Common myeloid progenitor, CD34-positive (primary cell): ENCODE results near the gene FAM76B.
A peak's percentile ranks its signal among the peaks of the same experiment; 100 is the strongest.

Source experiments
- CTCF ChIA-PET: fragments of 350-600 bp; sonication (Branson Sonifier 250); formaldehyde crosslinking; loops from one replicate; lab custom pipeline; 2021; ENCODE audit warnings: antibody characterized with exemption; lab: Charles Lee
- POLR2A ChIA-PET: fragments of 350-600 bp; sonication (Branson Sonifier 250); formaldehyde crosslinking; loops from one replicate; lab custom pipeline; 2021; ENCODE audit warnings: antibody characterized with exemption; lab: Charles Lee
- DNase-seq, 3 donors: peaks; one replicate each; pipeline versions ENCODE4 v3.0.0 to v3.0.0-alpha.2; 2013
- H3K27ac ChIP-seq, 2 experiments: 1 replicate in 1 of 2; 2 replicates in 1 of 2; pipeline ENCODE4 v1.7.0; 2013; ENCODE audit warnings: inconsistent platforms in 2 of 2, low read length in 2 of 2, mild to moderate bottlenecking in 2 of 2, low read depth in 1 of 2, moderate library complexity in 1 of 2; ENCODE audit not compliant: severe bottlenecking in 2 of 2, insufficient read depth in 1 of 2, poor library complexity in 1 of 2
- H3K27me3 ChIP-seq, 5 experiments: replicated peaks in 2 of 5; 1 replicate in 3 of 5; 2 replicates in 2 of 5; pipeline versions ENCODE4 v1.6.1 to v1.7.0; 2013; ENCODE audit warnings: low read length in 4 of 5, mild to moderate bottlenecking in 2 of 5, moderate library complexity in 2 of 5, inconsistent platforms in 1 of 5; ENCODE audit not compliant: insufficient read depth in 5 of 5, control insufficient read depth in 4 of 5
- H3K36me3 ChIP-seq, 4 experiments: 1 replicate in 2 of 4; 2 replicates in 2 of 4; pipeline versions ENCODE4 v1.6.1 to v1.7.0; 2013; ENCODE audit warnings: low read length in 3 of 4, control low read depth in 1 of 4, mild to moderate bottlenecking in 1 of 4; ENCODE audit not compliant: control insufficient read depth in 4 of 4, insufficient read depth in 4 of 4
- H3K4me1 ChIP-seq, 4 experiments: 1 replicate in 3 of 4; 2 replicates in 1 of 4; pipeline versions ENCODE4 v1.6.1 to v1.7.1; 2013; ENCODE audit warnings: low read length in 3 of 4, mild to moderate bottlenecking in 3 of 4, control low read depth in 1 of 4, inconsistent platforms in 1 of 4, moderate library complexity in 1 of 4; ENCODE audit not compliant: control insufficient read depth in 4 of 4, insufficient read depth in 4 of 4; ENCODE audit errors: control extremely low read depth in 1 of 4
- H3K4me3 ChIP-seq, 7 experiments: 1 replicate in 4 of 7; 2 replicates in 3 of 7; pipeline versions ENCODE4 v1.5.1 to v1.7.0; 2013; ENCODE audit warnings: mild to moderate bottlenecking in 7 of 7, low read length in 6 of 7, moderate library complexity in 6 of 7, inconsistent platforms in 2 of 7, low read depth in 2 of 7, control low read depth in 1 of 7; ENCODE audit not compliant: insufficient read depth in 4 of 7, control insufficient read depth in 1 of 7; ENCODE audit errors: extremely low read depth in 1 of 7
- H3K9me3 ChIP-seq, 5 experiments: 1 replicate in 4 of 5; 2 replicates in 1 of 5; pipeline versions ENCODE4 v1.6.1 to v1.7.1; 2013; ENCODE audit warnings: low read length in 4 of 5, mild to moderate bottlenecking in 2 of 5, inconsistent platforms in 1 of 5, low read depth in 1 of 5, moderate library complexity in 1 of 5; ENCODE audit not compliant: control insufficient read depth in 4 of 5, insufficient read depth in 2 of 5; ENCODE audit errors: control extremely low read depth in 1 of 5
- WGBS: methylation state at CpG from one replicate; pipeline ENCODE4 v1.1.5; 2013; ENCODE audit not compliant: insufficient coverage; 5-methylcytosine and 5-hydroxymethylcytosine counted together

FAM76B gene

GRCh38 chr11:95788921-95789505 lies 569 bp downstream of the FAM76B start:
- POLR2A ChIA-PET, result interaction anchor here (0.8 to 1.7 kb wide), 5 partner anchors 15 to 862 kb away, joined by 4 to 5 read pairs (median 4); no protein-coding TSS in a partner anchor
- Histone ChIP-seq H3K27ac (peak overlapping the region; percentile 99 to 100), H3K9me3 (no peaks in the 10 kb centered on the region), H3K4me1 (peaks cover 15 to 30% (median 22%) of the 10 kb centered on the region in 4 experiments), H3K36me3 (peaks cover 3 to 27% (median 12%) of the 10 kb centered on the region in 4 experiments), H3K4me3 (peak overlapping the region; percentile 80 to 98 (median 93)), H3K27me3 (no peaks in the 10 kb centered on the region)
- CTCF ChIA-PET, result interaction anchor here (0.6 to 3.4 kb wide), 12 partner anchors 11 to 642 kb away, joined by 3 to 21 read pairs (median 3); no protein-coding TSS in a partner anchor
- DNase-seq, result peak; percentile 62 to 77 (median 70)
- WGBS, result under 1% methylated on average over 31 of the region's 34 CpGs

GRCh38 chr11:95780544-95780943 lies 9.0 kb downstream of the FAM76B start:
- no peak for DNase-seq
- POLR2A ChIA-PET, result no interaction called here
- H3K4me1 ChIP-seq, result no peaks in the 10 kb centered on the region
- H3K27me3 ChIP-seq, result no peaks in the 10 kb centered on the region
- H3K9me3 ChIP-seq, result no peaks in the 10 kb centered on the region
- WGBS, result no CpG with 5 or more reads among the region's 2 CpGs
- no peak overlapping the region for H3K4me3 ChIP-seq
- H3K27ac ChIP-seq, result no peak overlapping the region
- peaks cover 26 to 89% (median 63%) of the 10 kb centered on the region in 4 experiments for H3K36me3 ChIP-seq
- CTCF ChIA-PET, result interaction anchor here (0.8 to 1.1 kb wide), 3 partner anchors 12 to 628 kb away, joined by 3 read pairs; no protein-coding TSS in a partner anchor

GRCh38 chr11:95778699-95779098 lies 10.9 kb downstream of the FAM76B start:
- Histone ChIP-seq H3K36me3 (peaks cover 31 to 93% (median 65%) of the 10 kb centered on the region in 4 experiments), H3K4me1 (no peaks in the 10 kb centered on the region), H3K9me3 (no peaks in the 10 kb centered on the region), H3K4me3 (no peak overlapping the region), H3K27me3 (no peaks in the 10 kb centered on the region), H3K27ac (no peak overlapping the region)
- ChIA-PET POLR2A (no interaction called here), CTCF (interaction anchor here (0.9 to 2.2 kb wide), 4 partner anchors 10 to 627 kb away, joined by 3 to 6 read pairs (median 5); no protein-coding TSS in a partner anchor)
- DNase-seq, result no peak
- 100% methylated on average over 1 of the region's 3 CpGs for WGBS

- Histone ChIP-seq H3K27ac (no peak overlapping the region), H3K36me3 (peaks cover 32 to 87% (median 59%) of the 10 kb centered on the region in 4 experiments), H3K27me3 (no peaks in the 10 kb centered on the region), H3K9me3 (no peaks in the 10 kb centered on the region), H3K4me1 (no peaks in the 10 kb centered on the region), H3K4me3 (no peak overlapping the region)
- ChIA-PET POLR2A (no interaction called here), CTCF (interaction anchor here (1.7 to 2.2 kb wide), 2 partner anchors 11 to 622 kb away, joined by 5 to 8 read pairs; no protein-coding TSS in a partner anchor)
- DNase-seq, result no peak
Observed at GRCh38 chr11:95776859-95777258, 12.7 kb downstream of the FAM76B start.

GRCh38 chr11:95768521-95768920 lies 21.1 kb downstream of the FAM76B start:
- peaks cover 0 to 11% (median 3%) of the 10 kb centered on the region in 4 experiments for H3K4me1 ChIP-seq
- H3K27ac ChIP-seq, result no peak overlapping the region
- POLR2A ChIA-PET, result no interaction called here
- H3K4me3 ChIP-seq, result no peak overlapping the region
- peaks cover 7 to 28% (median 18%) of the 10 kb centered on the region in 4 experiments for H3K36me3 ChIP-seq
- H3K9me3 ChIP-seq, result no peaks in the 10 kb centered on the region
- DNase-seq, result no peak
- no peaks in the 10 kb centered on the region for H3K27me3 ChIP-seq
- 100% methylated on average over 2 of the region's 2 CpGs for WGBS
- CTCF ChIA-PET, result interaction anchor here (1.3 to 17.8 kb wide), 4 partner anchors 12 to 610 kb away, joined by 3 to 277 read pairs (median 6); partner anchors contain the start of gene FAM76B

GRCh38 chr11:95767498-95767897 lies 22.1 kb downstream of the FAM76B start:
- no peak overlapping the region for H3K27ac ChIP-seq
- no peaks in the 10 kb centered on the region for H3K27me3 ChIP-seq
- no CpG with 5 or more reads among the region's 1 CpG for WGBS
- peaks cover 5 to 24% (median 13%) of the 10 kb centered on the region in 4 experiments for H3K36me3 ChIP-seq
- ChIA-PET POLR2A (no interaction called here), CTCF (interaction anchor here (1.3 to 17.8 kb wide), 4 partner anchors 22 to 609 kb away, joined by 3 to 277 read pairs (median 6); partner anchors contain the start of gene FAM76B)
- H3K4me1 ChIP-seq, result peaks cover 0 to 11% (median 3%) of the 10 kb centered on the region in 4 experiments
- no peaks in the 10 kb centered on the region for H3K9me3 ChIP-seq
- DNase-seq, result peak in 2 of 3 donors; percentile 13 to 20
- no peak overlapping the region for H3K4me3 ChIP-seq

GRCh38 chr11:95766701-95767100 lies 22.9 kb downstream of the FAM76B start:
- peak in 2 of 3 donors; percentile 15 to 26 for DNase-seq
- H3K4me3 ChIP-seq, result no peak overlapping the region
- ChIA-PET CTCF (interaction anchor here (1.3 to 17.8 kb wide), 4 partner anchors 10 to 608 kb away, joined by 3 to 277 read pairs (median 12); no protein-coding TSS in a partner anchor), POLR2A (no interaction called here)
- no peak overlapping the region for H3K27ac ChIP-seq
- no peaks in the 10 kb centered on the region for H3K9me3 ChIP-seq
- WGBS, result 100% methylated on average over 2 of the region's 3 CpGs
- no peaks in the 10 kb centered on the region for H3K27me3 ChIP-seq
- H3K4me1 ChIP-seq, result peaks cover 0 to 11% (median 3%) of the 10 kb centered on the region in 4 experiments
- peaks cover 4 to 16% (median 10%) of the 10 kb centered on the region in 4 experiments for H3K36me3 ChIP-seq
